NCI-H510A (cell line): ENCODE measurements around the gene KIF11.
"Not testable (repeated sequence)": the region's sequence is repeated elsewhere in the genome, so short reads cannot be mapped to it uniquely, and the experiment has no call there.

Experiments
- DNase-seq: peaks from one replicate; lab custom pipeline; 2025; lab: John Stamatoyannopoulos, UW

The KIF11 gene

GRCh38 chr10:92591550-92592022, 1.3 kb upstream of the KIF11 start:
- DNase-seq, result peak; percentile 90

GRCh38 chr10:92593619-92594588, 974 bp downstream of the KIF11 start:
- DNase-seq, result no peak

GRCh38 chr10:92595505-92595904, 2.6 kb downstream of the KIF11 start:
- DNase-seq, result no peak

GRCh38 chr10:92598321-92598720, 5.4 kb downstream of the KIF11 start:
- no peak for DNase-seq

- DNase-seq, result no peak
Observed at GRCh38 chr10:92604841-92605240, 11.9 kb downstream of the KIF11 start.

- DNase-seq, result no peak
Observed at GRCh38 chr10:92615515-92615914, 22.6 kb downstream of the KIF11 start.

- DNase-seq, result no peak
Observed at GRCh38 chr10:92619368-92619767, 26.4 kb downstream of the KIF11 start.

GRCh38 chr10:92627845-92628480, 35.0 kb downstream of the KIF11 start:
- no peak for DNase-seq

- DNase-seq, result no peak
Observed at GRCh38 chr10:92629945-92630344, 37.0 kb downstream of the KIF11 start.

GRCh38 chr10:92638037-92638436, 45.1 kb downstream of the KIF11 start:
- DNase-seq, result no peak

- no peak for DNase-seq
Observed at GRCh38 chr10:92640107-92640506, 47.2 kb downstream of the KIF11 start.

GRCh38 chr10:92641492-92641891, 48.6 kb downstream of the KIF11 start:
- no peak for DNase-seq

GRCh38 chr10:92644921-92645320, 52.0 kb downstream of the KIF11 start:
- no peak for DNase-seq

- DNase-seq, result not testable (repeated sequence)
Observed at GRCh38 chr10:92650864-92651263, 57.9 kb downstream of the KIF11 start.

- DNase-seq, result no peak
Observed at GRCh38 chr10:92655426-92655825, 62.5 kb downstream of the KIF11 start.

- DNase-seq, result no peak
Observed at GRCh38 chr10:92656266-92656961, 63.5 kb downstream of the KIF11 start.

- no peak for DNase-seq
Observed at GRCh38 chr10:92657024-92657423, 64.1 kb downstream of the KIF11 start.

GRCh38 chr10:92662848-92663247, 69.9 kb downstream of the KIF11 start:
- DNase-seq, result no peak

GRCh38 chr10:92664322-92664721, 71.4 kb downstream of the KIF11 start:
- no peak for DNase-seq

- DNase-seq, result no peak
Observed at GRCh38 chr10:92667078-92667477, 74.1 kb downstream of the KIF11 start.

- no peak for DNase-seq
Observed at GRCh38 chr10:92677708-92678107, 84.8 kb downstream of the KIF11 start.

- no peak for DNase-seq
Observed at GRCh38 chr10:92678206-92678605, 85.3 kb downstream of the KIF11 start.
